ENCODE results near the gene FAR2.
"Not testable (repeated sequence)": the region's sequence is repeated elsewhere in the genome, so short reads cannot be mapped to it uniquely, and the experiment has no call there.

Gene FAR2

GRCh38 chr12:29155079-29155478, 6.0 kb downstream of the FAR2 start:
- DNase-seq: peak; percentile 72

GRCh38 chr12:29157486-29157946, 8.4 kb downstream of the FAR2 start:
- no peak for DNase-seq

- peak; percentile 50 for DNase-seq
Observed at GRCh38 chr12:29158115-29158763, 9.2 kb downstream of the FAR2 start.

GRCh38 chr12:29159661-29160060, 10.6 kb downstream of the FAR2 start:
- peak; percentile 72 for DNase-seq

- peak; percentile 71 for DNase-seq
Observed at GRCh38 chr12:29160230-29160629, 11.2 kb downstream of the FAR2 start.

GRCh38 chr12:29163146-29163545, 14.1 kb downstream of the FAR2 start:
- DNase-seq: no peak

GRCh38 chr12:29164477-29165393, 15.7 kb downstream of the FAR2 start:
- DNase-seq: peak; percentile 70

- no peak for DNase-seq
Observed at GRCh38 chr12:29167445-29167844, 18.4 kb downstream of the FAR2 start.

- DNase-seq: no peak
Observed at GRCh38 chr12:29167988-29168387, 18.9 kb downstream of the FAR2 start.

GRCh38 chr12:29169978-29170377, 20.9 kb downstream of the FAR2 start:
- peak; percentile 94 for DNase-seq

GRCh38 chr12:29170478-29171084, 21.5 kb downstream of the FAR2 start:
- DNase-seq: peak; percentile 36

- no peak for DNase-seq
Observed at GRCh38 chr12:29171421-29172258, 22.6 kb downstream of the FAR2 start.

GRCh38 chr12:29176941-29177340, 27.9 kb downstream of the FAR2 start:
- DNase-seq: no peak

- DNase-seq: not testable (repeated sequence)
Observed at GRCh38 chr12:29182247-29182646, 33.2 kb downstream of the FAR2 start.

- DNase-seq: no peak
Observed at GRCh38 chr12:29187756-29188155, 38.7 kb downstream of the FAR2 start.

- no peak for DNase-seq
Observed at GRCh38 chr12:29191267-29191850, 42.3 kb downstream of the FAR2 start.

- no peak for DNase-seq
Observed at GRCh38 chr12:29198901-29199300, 49.8 kb downstream of the FAR2 start.

- no peak for DNase-seq
Observed at GRCh38 chr12:29200586-29200985, 51.5 kb downstream of the FAR2 start.

- no peak for DNase-seq
Observed at GRCh38 chr12:29201296-29201695, 52.2 kb downstream of the FAR2 start.

- no peak for DNase-seq
Observed at GRCh38 chr12:29201746-29202145, 52.7 kb downstream of the FAR2 start.

- DNase-seq: peak; percentile 15
Observed at GRCh38 chr12:29204521-29204920, 55.4 kb downstream of the FAR2 start.

- peak; percentile 96 for DNase-seq
Observed at GRCh38 chr12:29207120-29207519, 58.0 kb downstream of the FAR2 start.

Data from GF-D8 (cell line).